GM21423 (cell line): ENCODE results near the gene IGFL3.
"Not testable (repeated sequence)": the region's sequence is repeated elsewhere in the genome, so short reads cannot be mapped to it uniquely, and the experiment has no call there.

Source experiments
- ATAC-seq: cut with Tn5 transposase; IDR thresholded peaks from one replicate; pipeline ENCODE4 v1.9.1; 2021; ENCODE audit warnings: mild to moderate bottlenecking, moderate library complexity; ENCODE audit not compliant: unreplicated experiment

IGFL3 gene

GRCh38 chr19:46124638-46125115, at the start of gene IGFL3:
IGFL3 (minus strand) TSS chr19:46124688; CDS start chr19:46124649, 39 bp downstream.
- ATAC-seq = no peak

GRCh38 chr19:46173886-46174480, 49.5 kb upstream of the IGFL3 start:
- ATAC-seq = no peak

- ATAC-seq = no peak
These were observed 38.2 kb upstream of the IGFL3 start for GRCh38 chr19:46162731-46163130.

- not testable (repeated sequence) for ATAC-seq
These were observed 37.3 kb upstream of the IGFL3 start for GRCh38 chr19:46161642-46162257.

- no peak for ATAC-seq
These were observed 35.8 kb upstream of the IGFL3 start for GRCh38 chr19:46160233-46160775.

- ATAC-seq = no peak
These were observed 35.1 kb upstream of the IGFL3 start for GRCh38 chr19:46159418-46160232.

GRCh38 chr19:46155237-46155636, 30.7 kb upstream of the IGFL3 start:
- ATAC-seq = no peak

GRCh38 chr19:46150606-46151005, 26.1 kb upstream of the IGFL3 start:
- no peak for ATAC-seq

GRCh38 chr19:46147791-46148288, 23.4 kb upstream of the IGFL3 start, which contains the start of gene IGFL2:
IGFL2 (plus strand) TSS chr19:46148238; CDS start chr19:46148279, 41 bp downstream.
- no peak for ATAC-seq

- ATAC-seq = no peak
These were observed 22.8 kb upstream of the IGFL3 start for GRCh38 chr19:46147166-46147740.

GRCh38 chr19:46144756-46145155, 20.3 kb upstream of the IGFL3 start:
- ATAC-seq = no peak

- no peak for ATAC-seq
These were observed 17.8 kb upstream of the IGFL3 start for GRCh38 chr19:46142294-46142693.

GRCh38 chr19:46141421-46141820, 16.9 kb upstream of the IGFL3 start:
- no peak for ATAC-seq

- no peak for ATAC-seq
These were observed 13.5 kb upstream of the IGFL3 start for GRCh38 chr19:46137915-46138473.

GRCh38 chr19:46134527-46134926, 10.0 kb upstream of the IGFL3 start:
- no peak for ATAC-seq

- ATAC-seq = no peak
These were observed 9.3 kb upstream of the IGFL3 start for GRCh38 chr19:46133777-46134241.

GRCh38 chr19:46133101-46133627, 8.7 kb upstream of the IGFL3 start:
- ATAC-seq = no peak

- no peak for ATAC-seq
These were observed 8.1 kb upstream of the IGFL3 start for GRCh38 chr19:46132508-46133100.

- no peak for ATAC-seq
These were observed 7.1 kb upstream of the IGFL3 start for GRCh38 chr19:46131485-46132143.
